T-helper 2 cell (primary cell): ENCODE results near the gene TRIL.

Experiments used
- DNase-seq, 5 experiments: peaks; one replicate each; pipeline versions ENCODE4 v3.0.0 to v3.0.0-alpha.2; 2012 to 2022

TRIL gene

DNA sequence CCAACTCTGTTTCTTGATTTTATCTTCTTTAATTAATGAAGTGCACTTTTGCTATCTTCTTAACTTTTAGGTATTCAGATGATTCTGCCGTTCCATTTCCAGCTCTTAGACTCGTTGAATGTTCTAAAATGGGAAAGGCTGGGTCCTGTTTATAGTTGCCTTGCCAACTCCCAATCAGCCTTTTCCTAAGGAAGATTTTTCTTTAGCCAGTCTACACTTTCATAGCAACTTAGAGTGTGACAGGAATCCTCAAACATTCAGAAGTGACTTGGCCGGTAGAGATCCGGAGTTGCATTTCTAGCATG is 23.0 kb upstream of the TRIL start:
- no peak for DNase-seq

DNA sequence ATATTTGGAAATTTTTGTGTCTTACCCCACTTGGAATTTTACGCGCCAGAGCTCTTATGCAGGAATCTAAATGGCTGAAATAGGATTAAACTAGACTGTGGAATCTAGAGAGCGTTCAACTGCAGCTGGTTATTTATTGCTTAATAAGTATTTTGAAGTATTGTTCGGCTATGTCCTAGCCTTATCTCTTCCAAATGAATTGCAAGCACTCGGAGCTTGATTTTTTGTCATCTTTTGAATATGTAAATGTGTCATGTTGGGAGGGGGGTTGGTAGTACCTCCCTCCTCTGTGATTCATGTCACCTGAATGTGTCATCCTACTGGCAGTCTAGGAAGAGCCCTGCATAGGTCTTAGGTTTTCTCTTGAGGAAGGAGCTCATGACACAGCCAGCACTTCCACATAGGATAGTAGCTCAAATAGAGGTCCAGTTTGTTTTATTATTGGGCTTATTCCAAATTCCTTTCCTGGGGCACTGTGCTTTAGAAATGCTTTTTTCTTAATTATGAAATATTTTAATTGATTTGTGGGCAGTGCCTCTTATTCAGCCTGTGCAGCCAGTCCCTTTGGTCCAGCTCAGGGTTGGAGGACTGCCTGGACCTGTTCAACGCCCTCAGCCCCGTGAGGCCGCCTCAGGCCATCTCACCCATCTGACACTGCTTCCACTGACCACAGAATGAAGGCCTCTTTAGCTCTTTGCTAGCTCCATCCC is 22.5 kb upstream of the TRIL start:
- DNase-seq: no peak

- DNase-seq: no peak
Measured at GRCh38 chr7:28979776-28980175, 21.6 kb upstream of the TRIL start.

DNA sequence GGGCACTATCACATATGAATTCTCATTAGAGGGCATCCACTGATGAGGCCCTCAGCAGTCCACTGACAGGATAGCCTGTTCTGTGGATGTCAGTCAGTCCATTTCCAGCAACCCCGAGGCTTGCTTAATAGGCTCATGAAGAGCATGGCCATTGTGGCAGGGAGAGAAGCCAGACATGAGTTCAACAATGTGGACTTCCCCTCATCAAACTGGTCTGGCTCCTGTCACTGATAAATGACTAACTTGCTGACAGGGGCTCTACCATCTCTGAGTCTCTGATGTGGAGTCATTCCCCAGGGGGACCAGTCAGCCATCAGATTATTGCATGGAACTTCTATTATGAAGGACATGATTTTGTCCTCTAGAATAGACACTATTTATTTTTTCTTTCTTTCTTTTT is 19.8 kb upstream of the TRIL start:
- no peak for DNase-seq

- DNase-seq: no peak
Measured at GRCh38 chr7:28976022-28976421, 17.9 kb upstream of the TRIL start.

DNA sequence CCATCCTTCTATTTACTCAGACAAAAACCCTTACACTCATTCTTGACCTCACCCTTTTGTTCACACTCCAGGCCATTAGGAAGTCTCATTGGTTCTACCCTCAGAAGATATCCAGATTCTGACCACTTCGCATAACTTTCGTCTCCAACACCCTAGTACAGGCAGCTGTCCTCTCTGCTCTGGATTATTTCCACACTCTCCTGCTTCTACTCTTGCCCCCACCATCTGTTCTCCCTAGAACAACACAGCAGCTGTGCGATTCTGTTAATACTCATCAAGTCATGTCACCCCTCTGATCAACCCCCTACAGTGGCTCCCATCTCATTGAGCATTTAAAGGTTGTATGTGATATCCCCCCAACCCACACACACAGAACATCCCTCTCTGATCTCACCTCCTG is 15.5 kb upstream of the TRIL start:
- no peak for DNase-seq

DNA sequence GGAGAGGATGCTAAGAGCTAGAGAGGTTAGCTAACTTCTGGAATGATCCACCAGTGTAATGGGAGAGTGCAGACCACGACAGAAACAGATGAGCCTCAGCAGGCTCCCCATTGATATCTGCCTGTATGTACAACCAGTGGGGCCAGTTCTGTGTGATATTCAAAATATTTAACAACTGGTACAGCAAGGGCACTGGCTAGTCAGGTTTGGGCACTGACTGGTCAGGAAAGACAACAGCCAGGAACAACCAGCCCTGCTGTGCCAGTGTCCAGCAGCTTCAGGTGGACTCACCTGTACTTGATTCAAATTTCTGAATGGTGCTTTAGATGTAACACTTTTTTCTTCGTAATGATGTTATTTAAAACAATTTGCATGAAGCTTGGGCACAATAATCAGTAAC is 5.9 kb upstream of the TRIL start:
- DNase-seq: no peak

GRCh38 chr7:28961972-28962371 is 3.8 kb upstream of the TRIL start:
- DNase-seq: no peak

DNA sequence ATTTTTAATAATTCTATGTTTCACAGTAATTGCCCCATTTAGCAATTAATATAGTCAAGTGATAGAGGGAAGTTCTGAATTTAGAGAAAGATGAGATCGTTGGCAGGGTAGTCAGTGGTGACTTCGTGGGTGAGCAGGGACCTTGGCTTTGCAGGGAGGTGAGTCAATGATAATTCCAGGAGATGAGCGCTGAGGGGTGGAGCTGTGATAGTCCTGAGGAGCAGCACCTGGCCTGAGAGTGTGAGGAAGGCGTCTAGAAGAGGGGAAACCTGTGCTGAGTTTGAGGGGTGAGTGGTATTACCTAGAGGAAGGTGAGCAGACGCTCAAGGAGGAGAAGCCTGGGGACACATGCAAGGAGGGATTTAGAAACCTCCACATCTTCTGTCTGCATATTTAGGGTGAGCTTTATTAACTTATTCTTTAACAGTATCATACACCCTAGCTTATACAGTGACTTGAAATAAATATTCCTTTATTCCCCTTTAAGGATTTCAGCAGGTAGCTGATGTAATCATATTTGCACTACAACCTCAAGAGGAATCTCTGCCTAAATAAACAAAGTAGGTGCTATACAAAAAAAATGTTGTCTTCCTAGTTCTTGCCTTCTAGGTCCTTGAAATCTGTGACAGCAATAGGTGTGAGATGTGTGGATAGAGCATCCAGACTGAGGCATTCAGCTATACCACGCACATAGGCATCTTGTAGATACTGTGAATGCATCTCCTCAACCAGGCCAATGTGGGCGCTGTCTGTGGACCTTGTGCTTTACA is 2.1 kb upstream of the TRIL start:
- DNase-seq: no peak

DNA sequence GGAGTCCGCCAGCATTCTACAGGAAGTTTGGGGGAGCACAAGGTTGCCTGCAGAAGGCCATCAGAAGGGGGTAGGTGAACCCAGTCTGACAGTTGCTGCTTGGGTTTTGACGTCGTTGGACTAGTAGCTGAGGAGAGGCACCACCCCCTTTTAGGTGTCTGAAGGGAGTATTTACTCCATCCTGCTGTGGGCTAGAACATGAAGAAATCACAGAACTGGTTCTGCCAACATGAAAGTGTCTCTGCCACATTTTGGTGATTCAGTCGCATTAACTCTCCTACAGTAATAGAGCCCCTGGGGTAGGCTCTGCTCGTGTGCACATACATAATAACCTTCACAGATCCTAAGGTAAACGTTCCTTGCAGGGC is 834 bp upstream of the TRIL start:
- DNase-seq: no peak

GRCh38 chr7:28957751-28958234 is 337 bp downstream of the TRIL start:
- no peak for DNase-seq

GRCh38 chr7:28957064-28957750 is 923 bp downstream of the TRIL start:
- peak in 1 of 5 experiments; percentile 14 for DNase-seq

DNA sequence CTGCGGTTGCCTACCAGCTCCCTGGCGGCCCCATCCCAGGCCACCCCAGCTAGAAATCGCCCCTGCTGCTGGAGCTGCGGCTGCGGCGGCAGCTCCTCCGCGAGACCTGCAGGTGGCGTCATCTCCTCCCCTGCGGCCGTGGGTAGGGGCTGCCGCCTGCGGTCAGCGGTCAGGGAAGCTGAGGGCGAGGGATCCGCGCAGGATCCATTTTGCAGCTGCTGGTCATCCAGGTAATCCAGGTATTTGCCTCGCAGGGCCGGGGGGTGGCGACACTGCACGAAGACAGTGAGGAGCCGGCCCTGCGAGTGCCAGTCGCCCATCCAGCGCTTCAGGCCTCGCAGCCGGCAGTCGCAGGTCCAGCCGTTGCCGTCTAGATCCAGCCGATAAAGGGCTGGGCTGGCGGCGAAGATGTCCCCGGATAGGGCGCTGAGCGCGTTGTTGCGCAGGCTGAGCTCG is 1.5 kb downstream of the TRIL start:
- DNase-seq: peak in 1 of 5 experiments; percentile 21

GRCh38 chr7:28955718-28956607 is 2.2 kb downstream of the TRIL start:
- DNase-seq: peak in 1 of 5 experiments; percentile 24

DNA sequence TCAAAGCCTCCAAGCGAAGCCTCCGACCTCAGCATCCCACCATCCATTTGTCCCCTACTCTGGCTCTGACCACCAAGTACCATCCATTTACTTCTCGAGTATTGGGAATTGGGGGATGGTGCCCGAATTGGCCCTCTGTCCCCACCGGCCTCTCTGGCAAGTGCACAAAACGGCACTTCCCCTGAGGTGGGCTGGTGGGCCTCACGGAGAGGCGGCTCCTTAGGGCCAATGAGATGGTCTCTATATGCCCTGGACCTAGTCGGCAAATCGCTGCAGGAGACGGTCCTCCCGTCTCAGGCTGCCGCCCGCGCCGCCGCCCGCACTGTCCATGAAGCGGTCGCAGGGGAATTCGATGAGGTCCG is 2.8 kb downstream of the TRIL start:
- DNase-seq: no peak

DNA sequence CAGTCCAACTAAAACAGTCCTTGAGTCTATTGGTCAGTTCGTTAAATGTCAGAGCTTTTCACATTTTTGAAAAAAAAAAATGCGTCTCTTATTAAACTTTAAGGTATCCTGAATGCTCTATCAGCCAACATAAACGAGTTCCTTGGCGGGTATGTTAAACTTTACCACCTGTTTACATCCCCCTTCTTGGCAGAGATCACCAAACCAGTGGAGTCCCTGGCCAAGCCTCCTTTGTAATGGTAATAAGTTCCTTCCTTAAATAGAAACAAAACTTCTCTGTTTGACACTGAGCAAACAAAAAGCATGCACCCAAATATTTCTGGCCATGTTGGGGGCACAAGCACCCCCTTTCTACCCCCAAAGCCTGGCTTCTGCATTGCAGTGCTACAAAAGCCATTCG is 3.2 kb downstream of the TRIL start:
- DNase-seq: no peak

- DNase-seq: no peak
Measured at GRCh38 chr7:28954471-28954870, 3.7 kb downstream of the TRIL start.

- no peak for DNase-seq
Measured at GRCh38 chr7:28953633-28954032, 4.5 kb downstream of the TRIL start.

DNA sequence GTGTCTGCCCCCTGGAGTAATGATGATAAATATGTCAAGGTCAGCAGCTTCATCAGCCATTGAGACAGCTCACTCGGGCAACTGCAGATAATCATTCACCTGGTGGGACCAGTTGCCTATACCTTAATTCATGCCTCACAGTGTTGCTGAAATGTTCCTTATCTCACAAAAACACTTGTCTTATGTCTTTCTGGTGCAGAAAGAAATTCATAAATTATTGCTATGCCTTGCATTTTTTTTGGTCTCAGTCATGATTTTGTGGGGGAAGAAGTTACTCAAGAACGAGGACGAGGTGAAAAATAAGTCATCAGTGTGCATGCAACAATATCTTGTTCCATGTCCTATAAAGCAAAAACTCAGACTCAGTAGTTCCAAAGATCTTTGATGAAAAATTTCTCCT is 16.0 kb downstream of the TRIL start:
- DNase-seq: no peak

GRCh38 chr7:28941633-28942032 is 16.5 kb downstream of the TRIL start:
- DNase-seq: no peak

DNA sequence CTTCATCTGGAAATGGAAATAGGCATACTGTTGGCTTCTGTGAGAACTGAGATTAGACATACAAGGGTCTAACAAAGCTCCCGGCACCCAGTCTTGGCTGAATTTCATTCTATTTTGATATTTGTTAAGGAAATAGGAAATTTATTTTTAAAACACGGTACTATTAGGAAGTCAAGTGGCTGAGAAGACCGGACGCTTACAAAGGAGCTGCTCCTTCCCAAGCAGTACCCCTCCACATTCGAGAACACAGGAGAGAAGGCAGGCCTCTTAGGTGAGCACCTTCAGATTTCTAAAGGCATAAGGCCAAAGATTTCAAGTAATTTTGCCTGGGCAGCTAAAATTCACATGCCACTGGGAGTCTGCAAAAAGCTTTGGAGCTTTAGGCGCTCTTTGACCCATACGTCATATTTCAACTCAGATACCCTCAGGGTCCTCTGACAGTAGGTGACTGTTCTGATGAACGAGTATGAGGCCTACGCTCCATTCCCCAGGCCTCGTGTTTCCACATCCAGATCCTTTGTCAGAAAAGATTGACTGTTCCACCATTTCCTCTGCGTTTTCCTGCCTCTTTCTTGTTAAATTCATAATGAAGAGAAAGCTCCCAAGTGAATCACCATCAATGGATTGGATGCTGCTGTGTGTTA is 17.3 kb downstream of the TRIL start:
- DNase-seq: no peak

- no peak for DNase-seq
Measured at GRCh38 chr7:28939844-28940544, 18.1 kb downstream of the TRIL start.
